ENCODE measurements around the gene TSPEAR. TPM values are rescaled to one million over a fixed set of nuclear protein-coding genes. Genes with fewer than 3 reads are reported as not detected.

Gene TSPEAR
- total and polyA plus RNA-seq, 2 of the 13 experiments (the other 11 are each of a cell fraction or from before 2014, with no cell fraction given) = 0.07 to 0.32 TPM

DNA sequence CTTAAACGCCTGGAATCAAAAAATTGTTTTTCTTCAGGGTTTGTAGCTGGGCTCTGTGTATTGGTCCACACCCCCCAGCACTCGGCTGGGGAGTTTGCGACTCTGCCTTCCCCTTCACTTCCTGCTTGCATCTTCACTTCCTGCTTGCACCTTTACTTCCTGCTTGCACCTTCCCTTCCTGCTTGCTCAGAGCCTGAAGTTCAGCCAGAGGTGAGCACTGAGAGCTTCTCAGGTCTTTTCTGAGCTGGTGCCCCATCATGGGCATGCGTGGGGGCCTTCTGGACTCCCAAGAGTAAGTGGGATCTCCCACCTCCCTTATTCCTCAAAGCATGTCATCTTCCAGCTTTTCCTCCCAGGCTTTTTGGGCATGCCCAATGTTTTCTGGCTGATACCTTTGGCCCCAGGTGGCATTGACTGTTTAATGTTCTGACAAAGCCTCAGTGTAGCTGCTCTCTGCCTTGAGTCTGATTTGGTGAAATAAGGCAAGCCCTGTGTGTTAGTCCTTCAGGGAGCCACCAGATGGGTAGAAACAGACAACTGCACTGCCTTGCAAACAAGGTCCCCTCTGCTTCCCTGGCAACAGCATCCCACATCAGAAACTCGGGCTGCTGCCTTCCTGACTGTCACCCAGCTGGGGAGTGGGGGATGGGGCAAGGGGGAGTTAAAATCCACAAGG, 163.6 kb downstream of the TSPEAR start:
- no peaks in the 10 kb centered on the region for H3K79me2 ChIP-seq (ENCODE audit: insufficient read depth, low read length)
- FAIRE-seq (no peak), ATAC-seq (no peak), DNase-seq (ENCODE audit: low spot score) (no peak)
- H4K20me1 ChIP-seq (ENCODE audit: insufficient read depth, low read length) = no peaks in the 10 kb centered on the region
- H3K4me1 ChIP-seq (ENCODE audit: insufficient read depth, low read length) = no peaks in the 10 kb centered on the region; the same call in 1 of the 2 replicates
- BruUV-seq (replicated peaks) = no TSS peak
- in situ Hi-C loops (cut with HindIII; ENCODE audit: extremely low pct_ligation_motif_present, low pct_unique_long_range_greater_than_20kb) (no loop called here), intact Hi-C loops (cut with micrococcal nuclease; ENCODE audit: unreplicated experiment) (no loop called here)
- WGBS (ENCODE audit: low lambda C conversion rate) = 33% methylated on average over 4 of the region's 5 CpGs
- peaks cover 7% of the 10 kb centered on the region; the same call in 1 of the 2 replicates for H3K9me3 ChIP-seq (ENCODE audit: low read length)
- no peaks in the 10 kb centered on the region for H3K27me3 ChIP-seq (ENCODE audit: control insufficient read depth in 1 of 2, insufficient read depth in 2 of 2, low read length in 2 of 2)
- H3K4me2 ChIP-seq (ENCODE audit: low read depth, low read length) = no peak overlapping the region
- H3K9ac ChIP-seq (ENCODE audit: insufficient read depth, low read depth, low read length) = no peak overlapping the region
- H3K4me3 ChIP-seq (replicated peaks in 1 of 3; ENCODE audit: insufficient read depth in 1 of 3, low read depth in 2 of 3, low read length in 3 of 3) = no peak overlapping the region
- H2AFZ ChIP-seq (ENCODE audit: low read length) = no peak overlapping the region
- ChIA-PET POLR2A (no interaction called here), CTCF (ENCODE audit: low intra/inter-chr PET ratio, low total read pairs) (no interaction called here)
- no peak overlapping the region for H3K27ac ChIP-seq (ENCODE audit: extremely low read length, insufficient read depth, low read length)
- H3K36me3 ChIP-seq (replicated peaks in 1 of 2; ENCODE audit: control insufficient read depth in 1 of 2, insufficient read depth in 2 of 2, low read length in 2 of 2) = no peaks in the 10 kb centered on the region
- TF ChIP-seq, protein P1, sequence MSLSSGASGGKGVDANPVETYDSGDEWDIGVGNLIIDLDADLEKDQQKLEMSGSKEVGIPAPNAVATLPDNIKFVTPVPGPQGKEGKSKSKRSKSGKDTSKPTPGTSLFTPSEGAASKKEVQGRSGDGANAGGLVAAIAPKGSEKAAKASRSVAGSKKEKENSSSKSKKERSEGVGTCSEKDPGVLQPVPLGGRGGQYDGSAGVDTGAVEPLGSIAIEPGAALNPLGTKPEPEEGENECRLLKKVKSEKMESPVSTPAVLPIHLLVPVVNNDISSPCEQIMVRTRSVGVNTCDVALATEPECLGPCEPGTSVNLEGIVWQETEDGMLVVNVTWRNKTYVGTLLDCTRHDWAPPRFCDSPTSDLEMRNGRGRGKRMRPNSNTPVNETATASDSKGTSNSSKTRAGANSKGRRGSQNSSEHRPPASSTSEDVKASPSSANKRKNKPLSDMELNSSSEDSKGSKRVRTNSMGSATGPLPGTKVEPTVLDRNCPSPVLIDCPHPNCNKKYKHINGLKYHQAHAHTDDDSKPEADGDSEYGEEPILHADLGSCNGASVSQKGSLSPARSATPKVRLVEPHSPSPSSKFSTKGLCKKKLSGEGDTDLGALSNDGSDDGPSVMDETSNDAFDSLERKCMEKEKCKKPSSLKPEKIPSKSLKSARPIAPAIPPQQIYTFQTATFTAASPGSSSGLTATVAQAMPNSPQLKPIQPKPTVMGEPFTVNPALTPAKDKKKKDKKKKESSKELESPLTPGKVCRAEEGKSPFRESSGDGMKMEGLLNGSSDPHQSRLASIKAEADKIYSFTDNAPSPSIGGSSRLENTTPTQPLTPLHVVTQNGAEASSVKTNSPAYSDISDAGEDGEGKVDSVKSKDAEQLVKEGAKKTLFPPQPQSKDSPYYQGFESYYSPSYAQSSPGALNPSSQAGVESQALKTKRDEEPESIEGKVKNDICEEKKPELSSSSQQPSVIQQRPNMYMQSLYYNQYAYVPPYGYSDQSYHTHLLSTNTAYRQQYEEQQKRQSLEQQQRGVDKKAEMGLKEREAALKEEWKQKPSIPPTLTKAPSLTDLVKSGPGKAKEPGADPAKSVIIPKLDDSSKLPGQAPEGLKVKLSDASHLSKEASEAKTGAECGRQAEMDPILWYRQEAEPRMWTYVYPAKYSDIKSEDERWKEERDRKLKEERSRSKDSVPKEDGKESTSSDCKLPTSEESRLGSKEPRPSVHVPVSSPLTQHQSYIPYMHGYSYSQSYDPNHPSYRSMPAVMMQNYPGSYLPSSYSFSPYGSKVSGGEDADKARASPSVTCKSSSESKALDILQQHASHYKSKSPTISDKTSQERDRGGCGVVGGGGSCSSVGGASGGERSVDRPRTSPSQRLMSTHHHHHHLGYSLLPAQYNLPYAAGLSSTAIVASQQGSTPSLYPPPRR (CRISPR knock-in tag; IDR thresholded peaks at IDR 0.05; ENCODE audit: borderline replicate concordance) = no peak
- TF ChIP-seq, protein P2, sequence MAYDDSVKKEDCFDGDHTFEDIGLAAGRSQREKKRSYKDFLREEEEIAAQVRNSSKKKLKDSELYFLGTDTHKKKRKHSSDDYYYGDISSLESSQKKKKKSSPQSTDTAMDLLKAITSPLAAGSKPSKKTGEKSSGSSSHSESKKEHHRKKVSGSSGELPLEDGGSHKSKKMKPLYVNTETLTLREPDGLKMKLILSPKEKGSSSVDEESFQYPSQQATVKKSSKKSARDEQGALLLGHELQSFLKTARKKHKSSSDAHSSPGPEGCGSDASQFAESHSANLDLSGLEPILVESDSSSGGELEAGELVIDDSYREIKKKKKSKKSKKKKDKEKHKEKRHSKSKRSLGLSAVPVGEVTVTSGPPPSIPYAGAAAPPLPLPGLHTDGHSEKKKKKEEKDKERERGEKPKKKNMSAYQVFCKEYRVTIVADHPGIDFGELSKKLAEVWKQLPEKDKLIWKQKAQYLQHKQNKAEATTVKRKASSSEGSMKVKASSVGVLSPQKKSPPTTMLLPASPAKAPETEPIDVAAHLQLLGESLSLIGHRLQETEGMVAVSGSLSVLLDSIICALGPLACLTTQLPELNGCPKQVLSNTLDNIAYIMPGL (CRISPR knock-in tag; IDR thresholded peaks at IDR 0.05; ENCODE audit: borderline replicate concordance in 1 of 2, low read depth in 1 of 2) = no peak
- TF ChIP-seq BRCA1 (CRISPR knock-in tag; IDR thresholded peaks at IDR 0.05) = no peak
- TF ChIP-seq CAMTA2 (CRISPR knock-in tag; IDR thresholded peaks at IDR 0.05; ENCODE audit: borderline replicate concordance) = no peak
- no peak for TF ChIP-seq JARID2 (CRISPR knock-in tag; IDR thresholded peaks at IDR 0.05; ENCODE audit: insufficient replicate concordance)
- TF ChIP-seq ZMYM3 (CRISPR knock-in tag; IDR thresholded peaks at IDR 0.05) = no peak
- TF ChIP-seq HOXA5 (CRISPR knock-in tag; IDR thresholded peaks at IDR 0.05) = no peak
- TF ChIP-seq ZNF253 (CRISPR knock-in tag; IDR thresholded peaks at IDR 0.05; ENCODE audit: borderline replicate concordance) = no peak
- TF ChIP-seq ZNF749 (CRISPR knock-in tag; IDR thresholded peaks at IDR 0.05; ENCODE audit: borderline replicate concordance) = no peak
- TF ChIP-seq ZNF329 (CRISPR knock-in tag; IDR thresholded peaks at IDR 0.05; ENCODE audit: low read depth) = no peak
- no peak for TF ChIP-seq ZKSCAN1 (IDR thresholded peaks at IDR 0.05; ENCODE audit: low read length)
- no peak for TF ChIP-seq PAX8 (CRISPR knock-in tag; IDR thresholded peaks at IDR 0.05; ENCODE audit: borderline replicate concordance)
- TF ChIP-seq NFKB2 (CRISPR knock-in tag; IDR thresholded peaks at IDR 0.05; ENCODE audit: borderline replicate concordance) = no peak
- no peak for TF ChIP-seq ZNF337 (CRISPR knock-in tag; IDR thresholded peaks at IDR 0.05; ENCODE audit: borderline replicate concordance, low read depth)
- no peak for TF ChIP-seq KLF12 (CRISPR knock-in tag; IDR thresholded peaks at IDR 0.05; ENCODE audit: borderline replicate concordance)
- no peak for TF ChIP-seq ZNF260 (CRISPR knock-in tag; IDR thresholded peaks at IDR 0.05; ENCODE audit: borderline replicate concordance, low read depth)
